GM19467 (cell line): ENCODE data around the gene PARP2.

Source experiments
- ATAC-seq: cut with Tn5 transposase; IDR thresholded peaks from one replicate; pipeline ENCODE4 v1.9.1; 2021; ENCODE audit warnings: mild to moderate bottlenecking, moderate library complexity; ENCODE audit not compliant: unreplicated experiment

PARP2 gene

DNA sequence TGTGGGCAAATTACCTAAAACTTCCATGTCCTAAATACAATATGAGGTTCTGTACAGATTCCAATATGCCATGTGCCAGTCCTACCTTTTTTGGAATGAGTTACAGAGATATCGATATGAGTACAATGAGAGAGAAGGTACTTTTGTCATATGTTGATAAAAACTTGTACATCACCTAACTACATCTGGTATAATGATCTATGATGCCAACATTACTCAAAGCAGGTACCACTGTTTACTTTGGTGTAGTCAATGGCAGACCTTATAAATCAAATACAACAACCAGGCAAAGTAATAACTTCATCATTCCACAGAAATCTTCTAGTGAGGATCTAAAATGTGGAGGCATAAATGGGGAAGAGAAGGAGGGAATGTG lies 57.1 kb downstream of the PARP2 start:
- ATAC-seq = no peak

DNA sequence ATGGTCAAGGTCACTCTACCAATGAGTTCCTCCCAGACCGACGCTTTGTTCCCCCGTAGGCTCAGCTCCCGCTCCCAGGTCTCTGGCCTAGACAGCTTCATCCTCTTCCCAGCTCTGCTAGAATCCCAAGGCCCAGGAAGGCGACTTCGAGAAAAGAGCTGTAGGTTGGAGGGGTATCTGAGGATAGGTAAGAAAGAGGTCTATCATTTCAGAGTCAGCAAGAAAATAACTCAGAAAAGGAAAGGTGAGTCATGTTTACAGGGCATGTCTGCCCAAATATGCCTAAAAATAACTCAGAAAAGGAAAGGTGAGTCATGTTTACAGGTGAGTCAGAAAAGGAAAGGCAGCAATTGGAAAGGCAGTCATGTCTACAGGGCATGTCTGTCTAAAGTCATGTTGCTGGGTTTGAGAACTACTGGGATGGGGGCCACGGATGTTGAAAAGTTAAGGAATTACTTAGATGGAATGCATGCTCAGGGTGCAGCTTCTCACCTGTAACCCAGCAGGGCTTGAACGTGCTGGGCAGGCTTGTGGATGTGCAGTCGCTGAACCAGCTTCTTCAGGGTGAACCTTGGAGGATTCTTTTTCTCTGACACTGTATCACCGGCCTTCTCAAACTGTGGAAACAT lies 57.6 kb downstream of the PARP2 start:
- ATAC-seq = no peak

DNA sequence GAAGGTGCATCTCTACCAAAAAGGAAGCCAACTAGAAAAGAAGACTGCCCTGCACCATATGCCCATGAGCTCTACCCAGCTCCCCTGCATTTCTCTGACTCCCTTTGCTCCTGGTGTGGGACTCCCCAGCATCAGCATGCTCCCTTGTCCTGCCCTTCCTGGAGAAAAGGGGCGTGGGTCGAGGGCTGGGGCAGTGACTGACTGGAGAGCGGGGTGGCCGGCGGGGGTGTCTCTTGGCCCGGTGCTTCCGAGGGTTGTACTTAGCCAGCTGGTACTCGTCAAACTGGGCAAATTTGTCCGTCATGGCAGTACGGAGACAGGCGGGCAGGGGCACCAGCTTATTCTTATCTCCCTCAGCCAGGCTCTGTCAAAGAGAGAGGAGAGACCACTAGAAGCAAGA lies 60.1 kb downstream of the PARP2 start:
- no peak for ATAC-seq
